Measurements from ENCODE around the gene KRTAP6-3.

The KRTAP6-3 gene

DNA sequence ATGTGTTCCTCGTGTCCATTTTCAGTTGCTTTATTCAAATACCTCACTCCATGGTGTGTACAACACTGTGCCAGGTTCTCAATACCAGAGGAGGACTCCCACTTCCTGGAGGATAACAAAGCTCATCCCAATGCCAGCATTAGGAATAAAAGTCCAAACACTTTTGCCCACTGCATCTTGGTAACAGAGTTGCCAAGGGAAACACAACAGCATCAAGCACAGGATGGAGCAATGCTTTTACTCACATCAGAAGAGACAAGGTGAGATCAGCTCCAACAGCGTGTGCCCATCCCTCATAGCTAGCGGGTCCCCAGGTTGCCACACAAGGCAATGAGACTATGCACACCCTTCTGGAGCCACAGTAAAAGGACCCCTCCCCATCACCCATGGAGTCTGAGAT lies 31.1 kb downstream of the KRTAP6-3 start:
- no peaks in the 10 kb centered on the region for H3K27me3 ChIP-seq (ENCODE audit: control insufficient read depth, insufficient read depth, low read length)
- H3K9me3 ChIP-seq (ENCODE audit: control insufficient read depth, insufficient read depth, low read length), result peaks cover 19% of the 10 kb centered on the region
- H3K4me3 ChIP-seq (ENCODE audit: low read depth, low read length), result no peak overlapping the region
- H3K27ac ChIP-seq (ENCODE audit: low read depth, low read length), result no peak overlapping the region
- no peaks in the 10 kb centered on the region for H3K36me3 ChIP-seq (ENCODE audit: control insufficient read depth, insufficient read depth, low read length)
- no peaks in the 10 kb centered on the region for H3K4me1 ChIP-seq (ENCODE audit: control insufficient read depth, insufficient read depth, low read length)
- H3K9ac ChIP-seq (ENCODE audit: low read depth, low read length), result no peak overlapping the region

GRCh38 chr21:30625449-30626165 lies 33.4 kb downstream of the KRTAP6-3 start:
- Histone ChIP-seq H3K4me3 (ENCODE audit: low read depth, low read length) (no peak overlapping the region), H3K27ac (ENCODE audit: low read depth, low read length) (no peak overlapping the region), H3K36me3 (ENCODE audit: control insufficient read depth, insufficient read depth, low read length) (no peaks in the 10 kb centered on the region), H3K27me3 (ENCODE audit: control insufficient read depth, insufficient read depth, low read length) (no peaks in the 10 kb centered on the region), H3K9ac (ENCODE audit: low read depth, low read length) (no peak overlapping the region), H3K9me3 (ENCODE audit: control insufficient read depth, insufficient read depth, low read length) (peaks cover 16% of the 10 kb centered on the region), H3K4me1 (ENCODE audit: control insufficient read depth, insufficient read depth, low read length) (no peaks in the 10 kb centered on the region)

- Histone ChIP-seq H3K4me1 (ENCODE audit: control insufficient read depth, insufficient read depth, low read length) (no peaks in the 10 kb centered on the region), H3K27me3 (ENCODE audit: control insufficient read depth, insufficient read depth, low read length) (no peaks in the 10 kb centered on the region), H3K27ac (ENCODE audit: low read depth, low read length) (no peak overlapping the region), H3K4me3 (ENCODE audit: low read depth, low read length) (no peak overlapping the region), H3K9me3 (ENCODE audit: control insufficient read depth, insufficient read depth, low read length) (peaks cover 15% of the 10 kb centered on the region), H3K36me3 (ENCODE audit: control insufficient read depth, insufficient read depth, low read length) (no peaks in the 10 kb centered on the region), H3K9ac (ENCODE audit: low read depth, low read length) (no peak overlapping the region)
Measured at GRCh38 chr21:30628109-30628508, 35.9 kb downstream of the KRTAP6-3 start.

- Histone ChIP-seq H3K27me3 (ENCODE audit: control insufficient read depth, insufficient read depth, low read length) (no peaks in the 10 kb centered on the region), H3K9me3 (ENCODE audit: control insufficient read depth, insufficient read depth, low read length) (peaks cover 10% of the 10 kb centered on the region), H3K4me1 (ENCODE audit: control insufficient read depth, insufficient read depth, low read length) (no peaks in the 10 kb centered on the region), H3K4me3 (ENCODE audit: low read depth, low read length) (no peak overlapping the region), H3K36me3 (ENCODE audit: control insufficient read depth, insufficient read depth, low read length) (no peaks in the 10 kb centered on the region), H3K9ac (ENCODE audit: low read depth, low read length) (no peak overlapping the region), H3K27ac (ENCODE audit: low read depth, low read length) (no peak overlapping the region)
Measured at GRCh38 chr21:30629200-30629599, 37.0 kb downstream of the KRTAP6-3 start.

DNA sequence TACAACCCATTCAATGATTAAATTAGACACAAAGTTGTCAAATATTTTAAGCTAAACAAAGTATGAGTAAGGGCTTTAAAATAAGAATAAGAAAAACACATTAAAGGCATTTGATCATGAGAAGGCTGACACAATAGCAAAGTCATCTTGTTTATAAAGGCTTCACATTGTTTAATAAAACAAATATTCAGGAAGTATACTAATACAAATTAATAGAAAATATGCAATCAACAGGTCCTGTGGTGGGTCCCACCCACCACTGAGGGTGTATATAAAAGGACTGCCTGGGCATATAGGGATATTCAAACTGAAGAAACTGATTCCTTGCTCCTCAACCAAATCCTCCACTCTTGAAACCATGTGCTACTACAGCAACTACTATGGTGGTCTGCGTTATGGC lies 42.7 kb downstream of the KRTAP6-3 start, which contains the start of gene KRTAP20-2:
Gene KRTAP20-2, plus strand, starts transcription at position 301 of the 400 bp plus-strand sequence. Its CDS starts 58 bp downstream, at position 359.
- H3K36me3 ChIP-seq (ENCODE audit: control insufficient read depth, insufficient read depth, low read length), result no peaks in the 10 kb centered on the region
- H3K4me1 ChIP-seq (ENCODE audit: control insufficient read depth, insufficient read depth, low read length), result no peaks in the 10 kb centered on the region
- no peaks in the 10 kb centered on the region for H3K27me3 ChIP-seq (ENCODE audit: control insufficient read depth, insufficient read depth, low read length)
- H3K9ac ChIP-seq (ENCODE audit: low read depth, low read length), result no peak within 1 kb of the TSS
- no peaks in the 10 kb centered on the region for H3K9me3 ChIP-seq (ENCODE audit: control insufficient read depth, insufficient read depth, low read length)
- no peak within 1 kb of the TSS for H3K27ac ChIP-seq (ENCODE audit: low read depth, low read length)
- H3K4me3 ChIP-seq (ENCODE audit: low read depth, low read length), result no peak within 1 kb of the TSS

DNA sequence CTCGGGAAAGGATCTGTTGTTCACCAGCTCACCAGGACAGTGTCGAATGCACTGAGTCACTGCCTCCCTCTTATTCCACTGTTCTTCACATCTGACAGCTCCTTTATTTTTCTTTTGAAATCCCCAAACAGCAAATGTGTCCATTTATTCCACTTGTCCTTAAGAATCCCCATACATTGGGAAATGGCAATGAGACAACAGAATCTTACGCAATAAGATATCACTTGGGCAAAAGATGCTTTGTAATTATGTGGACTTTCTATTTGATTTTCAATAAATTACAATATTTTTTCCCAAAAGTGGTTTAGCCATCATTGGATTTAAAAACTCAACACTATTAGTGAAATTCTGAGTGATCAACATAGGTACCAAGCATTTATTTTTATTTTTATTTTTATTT lies 46.4 kb downstream of the KRTAP6-3 start:
- Histone ChIP-seq H3K9ac (ENCODE audit: low read depth, low read length) (no peak overlapping the region), H3K4me3 (ENCODE audit: low read depth, low read length) (no peak overlapping the region)

GRCh38 chr21:30642564-30642963 lies 50.3 kb downstream of the KRTAP6-3 start, which contains the start of gene KRTAP20-3:
TSS of gene KRTAP20-3 (plus strand) at chr21:30642864.
- no peak within 1 kb of the TSS for H3K9ac ChIP-seq (ENCODE audit: low read depth, low read length)
- H3K36me3 ChIP-seq (ENCODE audit: control insufficient read depth, insufficient read depth, low read length), result no peaks in the 10 kb centered on the region
- no peak within 1 kb of the TSS for H3K27ac ChIP-seq (ENCODE audit: low read depth, low read length)
- H3K4me3 ChIP-seq (ENCODE audit: low read depth, low read length), result no peak within 1 kb of the TSS
- no peaks in the 10 kb centered on the region for H3K4me1 ChIP-seq (ENCODE audit: control insufficient read depth, insufficient read depth, low read length)
- peaks cover 3% of the 10 kb centered on the region; the same call in 1 of the 2 replicates for H3K9me3 ChIP-seq (ENCODE audit: control insufficient read depth, insufficient read depth, low read length)
- no peaks in the 10 kb centered on the region for H3K27me3 ChIP-seq (ENCODE audit: control insufficient read depth, insufficient read depth, low read length)

More for the DNA sequence above, 46.4 kb downstream of the KRTAP6-3 start:
- no peaks in the 10 kb centered on the region for H3K36me3 ChIP-seq (ENCODE audit: control insufficient read depth, insufficient read depth, low read length)
- no peaks in the 10 kb centered on the region for H3K4me1 ChIP-seq (ENCODE audit: control insufficient read depth, insufficient read depth, low read length)
- H3K27me3 ChIP-seq (ENCODE audit: control insufficient read depth, insufficient read depth, low read length), result no peaks in the 10 kb centered on the region
- H3K27ac ChIP-seq (ENCODE audit: low read depth, low read length), result no peak overlapping the region
- H3K9me3 ChIP-seq (ENCODE audit: control insufficient read depth, insufficient read depth, low read length), result peaks cover 3% of the 10 kb centered on the region; the same call in 1 of the 2 replicates

Data from HUES48 (cell line).